Pancreas (tissue), 10 donors: ENCODE results near the gene RITA1. TPM values are rescaled to one million over a fixed set of nuclear protein-coding genes. Genes with fewer than 3 reads are reported as not detected.

Experiments used
- ATAC-seq, 4 donors: fragments of 200-7000 bp; cut with Tn5 transposase; one replicate each; pipeline versions ENCODE4 v1.8.0 to v1.9.1; 2020; ENCODE audit warnings: mild to moderate bottlenecking in 4 of 4, moderate library complexity in 4 of 4
- DNase-seq, 6 donors: peaks; one replicate each; pipeline ENCODE4 v3.0.0-alpha.2; 2020
- FAIRE-seq: peaks from 2 replicates; lab custom pipeline; 2012; peaks lifted over from hg19 to GRCh38; lab: Jason Lieb, UNC
- H3K27ac ChIP-seq, 4 donors: fragments of 200-600 bp; sonication (generic); 1 replicate in 3 of 4; 2 replicates in 1 of 4; pipeline versions ENCODE4 v1.5.0 to v1.8.0; 2020
- H3K27me3 ChIP-seq, 4 donors: fragments of 200-600 bp; one replicate each; pipeline ENCODE4 v1.8.0; 2021
- H3K36me3 ChIP-seq, 3 donors: fragments of 200-600 bp; sonication (generic) in 1 of 3; one replicate each; pipeline versions ENCODE4 v1.5.0 to v1.8.0; 2020 to 2021
- H3K4me1 ChIP-seq, 3 donors: fragments of 200-600 bp; one replicate each; pipeline ENCODE4 v1.8.0; 2021
- H3K4me3 ChIP-seq, 4 donors: fragments of 200-600 bp; sonication (generic) in 2 of 4; one replicate each; pipeline versions ENCODE4 v1.5.0 to v1.8.0; 2020 to 2021
- H3K9me3 ChIP-seq, 4 donors: fragments of 200-600 bp; one replicate each; pipeline ENCODE4 v1.8.0; 2021
- CTCF ChIP-seq, 4 donors: fragments of 200-600 bp; sonication (generic) in 3 of 4; IDR thresholded peaks; one replicate each; pipeline versions ENCODE4 v1.5.0 to v1.8.0; 2021; ENCODE audit warnings: antibody characterized with exemption in 4 of 4
- WGBS, 2 donors: extraction: QIAGEN DNeasy Blood & Tissue Kit; methylation state at CpG; one replicate each; pipeline ENCODE4 v1.1.7; 2013; 5-methylcytosine and 5-hydroxymethylcytosine counted together
- intact Hi-C, 3 donors: fragments of 100-400 bp; cut with DNase I; formaldehyde crosslinking; loops; one replicate each; pipeline versions ENCODE4 v1.11.1 to v1.14.2; 2022
- polyA plus RNA-seq, 2 donors: library from polyadenylated mRNA; stranded (reverse); fragments of 200-250 nt; gene quantifications; one replicate each; pipeline ENCODE4 v1.2.3, GENCODE V29; 2013
- total RNA-seq, 6 donors: library from RNA; stranded (reverse); fragmentation: NEBNext Ultra II Directional in 4 of 6; extraction: Animal tissue kit (Norgen Biotek cat#: 25700) in 4 of 6; gene quantifications; one replicate each; pipeline versions ENCODE4 v1.2.1 to v1.2.4, GENCODE V29; 2021 to 2023
- donor health status: healthy with polysubstance abuse.
- donor health status: DM: no; HTN: no; CAD: no; lungs with moderate emphysema.
- donor health status: DM: no; HTN: no; CAD: no.
- donor health status: control.
- donor health status: control.
- donor health status: Bipolar disorder and iron deficiency.
- donor health status: DM: yes; HTN: yes; CAD: no.
- donor health status: DM: no; HTN: no; CAD: no.
- donor health status: DM: no; HTN: no; CAD: no.
- donor health status: DM: yes; HTN: yes; CAD: no.

The RITA1 gene
- total and polyA plus RNA-seq, 8 donors: 4.8 to 8.9 (median 5.4) TPM

GRCh38 chr12:113230315-113231234 is 45.1 kb downstream of the RITA1 start:
- ATAC-seq: peak in 1 of 4 donors; percentile 9
- FAIRE-seq: no peak
- intact Hi-C loops: no loop called here
- peaks cover 0 to 71% (median 18%) of the 10 kb centered on the region in 3 donors for H3K36me3 ChIP-seq
- H3K4me3 ChIP-seq: no peak overlapping the region
- no peaks in the 10 kb centered on the region for H3K9me3 ChIP-seq
- peaks cover 0 to 33% (median 3%) of the 10 kb centered on the region in 3 donors for H3K4me1 ChIP-seq
- WGBS, 2 donors: 88 to 93% methylated on average over 15 of the region's 15 CpGs
- DNase-seq: peak in 1 of 6 donors; percentile 56
- H3K27ac ChIP-seq: peak overlapping the region in 2 of 4 donors; percentile 61 to 72
- H3K27me3 ChIP-seq: no peaks in the 10 kb centered on the region
- no peak for TF ChIP-seq CTCF (IDR thresholded peaks at IDR 0.05)

GRCh38 chr12:113231235-113232088 is 45.9 kb downstream of the RITA1 start:
- WGBS, 2 donors: 62 to 64% methylated on average over 8 of the region's 8 CpGs
- H3K27ac ChIP-seq: peak overlapping the region in 3 of 4 donors; percentile 22 to 72 (median 61)
- H3K27me3 ChIP-seq: no peaks in the 10 kb centered on the region
- no peak for TF ChIP-seq CTCF (IDR thresholded peaks at IDR 0.05)
- intact Hi-C loops: no loop called here
- H3K4me1 ChIP-seq: peaks cover 0 to 33% (median 0%) of the 10 kb centered on the region in 3 donors
- DNase-seq (peak in 1 of 6 donors; percentile 54), ATAC-seq (peak; percentile 66 to 73 (median 71)), FAIRE-seq (no peak)
- H3K4me3 ChIP-seq: no peak overlapping the region
- no peaks in the 10 kb centered on the region for H3K9me3 ChIP-seq
- H3K36me3 ChIP-seq: peaks cover 0 to 71% (median 18%) of the 10 kb centered on the region in 3 donors

- intact Hi-C loops: no loop called here
- Histone ChIP-seq H3K27ac (peak overlapping the region in 3 of 4 donors; percentile 22 to 72 (median 61)), H3K4me1 (peaks cover 0 to 33% (median 0%) of the 10 kb centered on the region in 3 donors), H3K27me3 (no peaks in the 10 kb centered on the region), H3K4me3 (no peak overlapping the region), H3K9me3 (no peaks in the 10 kb centered on the region), H3K36me3 (peaks cover 0 to 63% (median 18%) of the 10 kb centered on the region in 3 donors)
- DNase-seq (no peak), ATAC-seq (no peak), FAIRE-seq (no peak)
- 81 to 86% methylated on average over 18 of the region's 18 CpGs for WGBS, 2 donors
- no peak for TF ChIP-seq CTCF (IDR thresholded peaks at IDR 0.05)
Measured at GRCh38 chr12:113232089-113232839, 46.7 kb downstream of the RITA1 start.

GRCh38 chr12:113232840-113233585 is 47.5 kb downstream of the RITA1 start:
- no peaks in the 10 kb centered on the region for H3K27me3 ChIP-seq
- DNase-seq (no peak), ATAC-seq (peak in 3 of 4 donors; percentile 32 to 56 (median 48)), FAIRE-seq (no peak)
- no peak for TF ChIP-seq CTCF (IDR thresholded peaks at IDR 0.05)
- no peaks in the 10 kb centered on the region for H3K9me3 ChIP-seq
- H3K36me3 ChIP-seq: peaks cover 0 to 55% (median 18%) of the 10 kb centered on the region in 3 donors
- H3K4me3 ChIP-seq: no peak overlapping the region
- peaks cover 0 to 33% (median 0%) of the 10 kb centered on the region in 3 donors for H3K4me1 ChIP-seq
- intact Hi-C loops: no loop called here
- H3K27ac ChIP-seq: peak overlapping the region in 2 of 4 donors; percentile 61 to 72
- WGBS, 2 donors: 89 to 92% methylated on average over 25 of the region's 25 CpGs
